SH-SY5Y (cell line): ENCODE measurements around the gene MOSMO.

Experiments used
- GATA2 ChIP-seq: IDR thresholded peaks from 2 replicates; pipeline ENCODE4 v1.6.1; 2011; ENCODE audit warnings: mild to moderate bottlenecking, low read depth, low read length
- GATA3 ChIP-seq: IDR thresholded peaks from 2 replicates; pipeline ENCODE4 v1.6.1; 2011; ENCODE audit warnings: low read depth, mild to moderate bottlenecking, low read length, moderate library complexity

DNA sequence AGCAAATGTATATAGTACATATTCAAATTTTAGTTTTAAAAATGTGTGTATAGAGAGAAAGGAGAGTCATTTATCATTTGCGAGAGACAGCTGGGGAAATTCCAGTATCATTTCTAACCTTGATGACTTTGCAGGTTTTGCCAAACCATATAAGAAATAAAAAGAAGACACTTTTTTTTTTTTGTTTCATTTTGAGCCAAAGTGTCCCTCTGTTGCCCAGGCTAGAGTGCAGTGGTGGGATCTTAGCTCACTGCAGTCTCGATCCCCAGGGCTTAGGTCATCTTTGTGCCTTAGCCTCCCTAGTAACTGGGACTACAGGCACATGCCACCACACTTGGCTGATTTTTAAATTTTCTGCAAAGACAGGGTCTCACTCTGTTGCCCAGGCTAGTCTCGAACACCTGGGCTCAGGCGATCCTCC, 46.0 kb downstream of the MOSMO start:
- TF ChIP-seq GATA2, result no peak
- TF ChIP-seq GATA3, result no peak
